ENCODE data around the gene SPEM2. TPM values are rescaled to one million over a fixed set of nuclear protein-coding genes. Genes with fewer than 3 reads are reported as not detected.

SPEM2 gene
- not detected in 2 replicates for total RNA-seq

DNA sequence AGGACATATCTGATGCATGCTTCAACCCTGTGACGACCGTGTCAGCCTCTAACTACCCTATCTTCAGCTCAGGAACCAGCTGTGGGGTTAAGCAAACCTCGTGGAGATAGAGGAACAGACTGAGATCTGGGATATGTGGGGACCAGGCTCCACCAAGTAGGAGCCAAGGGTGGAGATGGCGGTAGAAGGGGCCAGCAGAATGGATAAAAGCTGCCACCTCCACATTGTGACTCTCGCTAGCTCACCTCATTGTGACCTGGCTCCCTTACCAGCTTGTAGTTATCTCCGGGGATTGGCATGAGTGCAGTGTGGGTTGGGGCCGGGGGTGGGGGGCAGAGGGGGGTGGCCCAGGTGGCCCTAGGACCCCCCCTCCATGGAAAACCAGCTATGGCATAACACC is at the start of gene SPEM2:
Gene SPEM2 (plus strand): TSS at position 301 of the 400 bp plus-strand sequence. CDS start 73 bp downstream, at position 374.

DNA sequence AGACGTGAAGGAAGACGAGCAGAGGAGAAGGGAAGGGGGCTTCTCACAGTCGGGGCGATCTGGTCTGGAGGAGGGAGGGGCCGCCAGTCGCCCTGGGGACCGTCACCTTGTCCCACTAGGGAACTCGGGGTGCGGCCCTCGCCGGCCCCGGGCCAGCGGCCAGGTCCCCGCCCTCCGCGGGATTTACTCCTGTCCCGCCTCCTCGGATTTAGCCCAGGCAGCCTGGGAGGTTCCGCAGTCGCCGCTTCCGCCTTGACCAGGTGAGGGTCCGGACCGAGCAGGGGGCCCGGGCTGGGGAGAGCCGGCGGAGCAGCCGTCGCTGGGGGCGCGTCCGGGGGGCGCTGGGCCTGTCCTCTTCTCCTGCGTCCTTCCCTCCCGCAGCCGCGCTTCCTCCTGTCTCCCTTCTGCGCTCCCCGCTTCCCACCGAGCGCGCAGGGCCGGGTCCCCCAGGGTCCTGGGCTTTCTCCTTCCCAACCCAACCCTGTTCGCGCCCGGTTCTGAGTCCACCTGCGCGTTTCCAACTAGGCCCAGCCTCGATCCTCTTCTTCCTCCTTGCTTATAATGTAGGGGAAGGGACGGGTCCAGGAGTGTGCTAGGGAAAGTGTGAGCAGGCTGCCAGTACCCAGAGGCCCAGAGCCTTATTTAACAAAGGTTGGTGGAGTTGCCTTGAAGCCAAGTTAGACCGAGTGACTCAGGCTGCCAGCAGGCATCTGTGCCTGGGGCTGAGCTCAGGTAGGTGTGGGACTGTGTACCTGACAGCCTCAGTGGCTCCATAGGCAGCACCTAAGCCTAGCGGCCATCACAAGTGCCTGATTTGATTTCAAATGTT is 44.3 kb upstream of the SPEM2 start, which contains the start of gene TNK1:
Gene TNK1 (plus strand): TSS at position 235 of the 829 bp plus-strand sequence. CDS start 1,838 bp downstream, outside the sequence.

DNA sequence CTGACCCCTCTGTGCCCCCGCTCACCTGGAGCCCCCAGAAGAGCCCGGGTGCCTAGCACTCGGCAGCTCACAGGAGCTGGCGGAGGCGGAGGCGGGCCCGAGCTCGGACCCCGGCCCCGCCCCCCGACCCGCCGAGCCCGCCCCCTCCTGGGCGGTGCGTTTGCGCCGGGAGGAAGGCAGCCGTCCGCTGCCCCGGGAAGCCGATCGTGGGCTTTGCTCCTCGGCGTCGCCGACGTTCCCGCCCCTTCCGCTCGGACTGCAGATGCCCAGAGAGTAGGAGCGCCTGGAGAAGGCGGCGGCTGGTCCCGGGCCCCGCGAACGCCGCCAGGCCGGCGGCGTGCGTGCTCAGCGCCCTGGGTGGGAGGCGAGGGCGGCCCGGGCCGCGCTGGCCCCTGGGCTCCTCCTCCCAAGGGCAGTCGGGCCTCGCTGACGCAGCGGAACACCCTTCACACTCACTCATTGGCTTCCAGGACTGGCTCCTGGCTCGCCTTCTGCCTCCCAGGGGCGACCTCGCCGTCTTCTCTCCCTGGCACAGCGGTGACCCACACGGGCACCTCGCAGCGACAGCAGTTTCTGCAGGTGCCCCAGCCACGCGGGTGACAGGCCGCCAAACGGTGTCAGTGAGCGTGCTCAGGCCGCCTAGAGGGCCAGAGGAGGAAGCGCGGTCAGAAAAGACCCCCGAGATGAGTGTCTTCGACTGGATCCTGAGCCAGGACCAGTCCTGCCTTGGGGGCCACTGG is 30.8 kb upstream of the SPEM2 start, which contains the start of gene PLSCR3:
Gene PLSCR3 (minus strand): TSS at position 74 of the 740 bp plus-strand sequence. CDS start 415 bp downstream, outside the sequence.

DNA sequence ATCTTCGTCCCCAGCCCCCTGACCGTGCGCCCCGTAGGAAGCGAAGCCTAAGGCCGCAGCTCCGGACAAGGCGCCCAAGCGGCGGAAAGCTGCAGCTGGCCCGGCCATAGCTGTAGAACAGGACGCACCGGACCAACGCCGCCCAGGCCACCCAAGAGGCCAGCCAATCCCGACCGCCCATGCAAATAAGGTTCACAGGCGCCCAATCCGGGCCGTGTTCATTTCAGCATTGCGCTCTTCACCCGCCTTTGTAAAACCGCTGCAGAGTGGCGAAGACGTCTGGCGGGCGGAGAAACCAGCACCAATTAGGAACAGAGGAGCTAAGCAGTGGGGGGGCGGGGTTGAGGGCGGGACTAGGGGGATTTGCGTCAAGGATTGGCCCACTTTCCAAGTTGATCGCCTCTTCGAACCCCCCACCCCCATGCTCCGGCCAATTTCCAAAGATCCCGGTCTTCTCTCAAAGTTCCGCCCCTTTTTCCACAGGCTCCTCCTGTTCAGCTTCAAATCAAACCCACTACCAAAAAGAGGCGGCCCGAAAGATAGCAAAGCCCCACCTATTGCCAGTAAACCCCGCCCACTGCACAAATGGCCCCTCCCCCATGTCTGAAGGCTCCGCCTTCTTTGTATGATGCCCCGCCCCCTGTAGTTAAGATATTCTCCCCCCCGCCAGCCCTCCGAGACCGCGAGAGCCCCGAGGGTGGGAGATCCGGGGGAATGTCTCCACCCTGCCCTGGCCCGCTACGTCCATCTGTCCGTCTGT is 21.3 kb upstream of the SPEM2 start, which contains the start of gene TMEM256:
Gene TMEM256 (minus strand): TSS at position 121 of the 760 bp plus-strand sequence. CDS start 13 bp downstream, at position 108.

DNA sequence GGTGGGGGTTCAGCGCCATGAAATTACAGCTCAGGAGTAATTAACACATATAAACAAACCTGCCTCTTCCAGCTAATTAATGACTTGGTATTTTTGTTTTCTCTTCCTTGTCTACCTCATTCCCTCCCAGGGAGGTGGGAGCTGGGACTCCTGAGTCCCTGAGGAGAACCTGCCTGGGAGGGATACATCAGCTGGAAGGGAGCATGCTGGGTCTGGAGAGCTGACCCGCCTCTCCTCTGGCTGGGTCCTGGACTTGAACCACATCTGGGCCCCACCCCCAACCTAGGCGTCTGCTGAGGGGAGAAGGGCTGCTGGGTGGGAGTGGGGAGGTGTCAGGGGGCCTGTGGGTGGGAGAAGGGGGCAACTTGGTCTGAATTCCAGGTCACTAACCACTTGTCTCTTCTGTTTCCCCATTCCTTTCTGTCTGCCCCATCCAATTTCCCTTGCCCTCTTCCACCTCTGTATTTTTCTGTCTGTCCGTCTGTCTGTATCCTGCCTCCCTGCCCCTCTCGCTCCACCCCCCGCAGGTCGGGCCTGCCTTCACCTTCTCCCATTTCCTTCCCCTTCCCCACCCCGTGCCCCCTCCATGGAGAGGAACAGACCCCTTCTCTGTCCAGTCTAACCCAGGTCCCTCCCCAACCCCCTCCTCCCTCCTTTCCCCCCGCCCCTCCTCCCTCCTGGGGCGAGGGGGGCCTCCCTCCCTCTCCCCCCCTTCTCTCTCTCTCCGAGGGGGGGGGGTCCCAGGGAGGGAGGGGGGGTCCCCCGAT is 17.7 kb upstream of the SPEM2 start, which contains the start of gene NLGN2:
Gene NLGN2 (plus strand): TSS at position 361 of the 767 bp plus-strand sequence. CDS start 411 bp downstream, outside the sequence.

DNA sequence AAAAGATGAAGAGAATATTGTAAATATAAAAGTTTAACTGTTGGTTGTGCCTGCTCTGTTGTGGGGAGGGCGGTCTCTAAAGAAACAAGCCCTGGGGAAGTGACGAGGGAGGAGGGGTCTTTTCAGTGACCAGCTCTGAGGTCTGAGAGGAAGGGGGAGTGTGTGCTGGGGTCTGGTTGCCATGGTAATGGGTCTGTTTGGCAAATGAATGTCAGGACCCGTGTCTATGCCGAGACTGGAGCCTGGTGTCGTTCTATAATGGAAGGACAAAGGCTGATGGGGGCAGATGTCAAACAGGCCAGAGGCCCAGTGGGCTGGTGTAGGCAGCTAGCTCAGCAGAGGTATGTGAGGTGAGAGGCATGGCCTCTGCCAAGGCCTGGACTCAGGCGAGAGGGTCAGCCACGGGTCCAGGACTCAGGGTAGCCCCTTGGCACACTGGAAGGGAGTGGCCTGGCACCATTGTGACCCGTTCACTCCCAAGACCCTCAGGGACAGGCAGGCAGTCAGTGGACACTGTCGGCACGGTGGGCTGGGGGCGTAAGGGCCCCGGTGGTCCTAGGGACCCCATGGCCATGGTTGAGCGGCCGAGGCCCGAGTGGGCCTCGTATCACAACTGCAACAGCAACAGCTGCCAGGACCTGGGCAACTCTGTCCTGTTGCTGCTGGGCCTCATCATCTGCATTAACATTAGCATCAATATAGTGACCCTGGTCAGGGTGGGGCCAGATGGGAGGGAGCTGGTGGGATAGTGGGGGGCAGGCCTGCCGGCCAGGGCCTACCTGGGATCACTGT is 5.4 kb upstream of the SPEM2 start, which contains the start of gene SPEM1:
Gene SPEM1 (plus strand): TSS at position 506 of the 792 bp plus-strand sequence. CDS start 61 bp downstream, at position 567.

DNA sequence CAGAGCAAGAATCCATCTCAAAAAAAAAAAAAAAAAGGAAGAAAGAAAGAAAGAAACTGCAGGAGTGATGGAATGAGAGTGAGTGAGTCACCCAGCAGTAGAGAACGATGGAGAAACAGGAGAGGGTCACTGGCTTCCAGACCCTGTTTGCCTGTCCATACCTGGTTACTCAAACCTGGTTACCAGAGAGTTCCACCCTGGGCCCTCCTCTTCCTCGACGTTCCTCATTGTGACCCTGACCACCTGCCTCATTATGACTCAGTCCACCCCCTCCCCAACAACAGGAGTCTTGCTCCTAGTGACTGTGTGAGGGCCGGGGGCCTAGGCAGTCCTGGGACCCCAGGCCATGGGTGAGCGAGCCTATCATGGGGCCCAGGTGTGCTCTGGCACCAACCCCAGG is 3.1 kb downstream of the SPEM2 start, which contains the start of gene SPEM3:
Gene SPEM3 (plus strand): TSS at position 301 of the 400 bp plus-strand sequence. CDS start 46 bp downstream, at position 347.

DNA sequence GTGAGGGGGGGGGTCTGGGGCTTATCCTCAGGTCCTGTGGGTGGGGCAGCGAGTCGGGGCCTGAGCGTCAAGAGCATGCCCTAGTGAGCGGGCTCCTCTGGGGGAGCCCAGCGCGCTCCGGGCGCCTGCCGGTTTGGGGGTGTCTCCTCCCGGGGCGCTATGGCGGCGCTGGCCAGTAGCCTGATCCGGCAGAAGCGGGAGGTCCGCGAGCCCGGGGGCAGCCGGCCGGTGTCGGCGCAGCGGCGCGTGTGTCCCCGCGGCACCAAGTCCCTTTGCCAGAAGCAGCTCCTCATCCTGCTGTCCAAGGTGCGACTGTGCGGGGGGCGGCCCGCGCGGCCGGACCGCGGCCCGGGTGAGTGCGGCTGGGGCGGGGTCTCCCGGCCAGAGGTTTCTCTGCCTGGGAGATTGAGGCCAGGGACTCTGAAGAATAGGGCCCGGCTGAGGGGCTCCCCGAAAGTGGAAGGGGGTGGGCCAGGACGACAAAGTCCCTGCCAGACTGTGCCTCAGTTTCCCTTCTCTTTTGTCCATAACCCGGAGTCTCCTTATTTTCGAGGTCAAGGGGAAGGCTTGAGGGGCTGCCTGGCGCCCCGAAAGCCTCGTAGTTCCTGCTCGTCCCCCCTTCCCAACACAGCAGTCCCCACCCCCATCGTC is 14.2 kb downstream of the SPEM2 start, which contains the start of gene FGF11:
Gene FGF11 (plus strand): TSS at position 51 of the 651 bp plus-strand sequence. CDS start 109 bp downstream, at position 160.

DNA sequence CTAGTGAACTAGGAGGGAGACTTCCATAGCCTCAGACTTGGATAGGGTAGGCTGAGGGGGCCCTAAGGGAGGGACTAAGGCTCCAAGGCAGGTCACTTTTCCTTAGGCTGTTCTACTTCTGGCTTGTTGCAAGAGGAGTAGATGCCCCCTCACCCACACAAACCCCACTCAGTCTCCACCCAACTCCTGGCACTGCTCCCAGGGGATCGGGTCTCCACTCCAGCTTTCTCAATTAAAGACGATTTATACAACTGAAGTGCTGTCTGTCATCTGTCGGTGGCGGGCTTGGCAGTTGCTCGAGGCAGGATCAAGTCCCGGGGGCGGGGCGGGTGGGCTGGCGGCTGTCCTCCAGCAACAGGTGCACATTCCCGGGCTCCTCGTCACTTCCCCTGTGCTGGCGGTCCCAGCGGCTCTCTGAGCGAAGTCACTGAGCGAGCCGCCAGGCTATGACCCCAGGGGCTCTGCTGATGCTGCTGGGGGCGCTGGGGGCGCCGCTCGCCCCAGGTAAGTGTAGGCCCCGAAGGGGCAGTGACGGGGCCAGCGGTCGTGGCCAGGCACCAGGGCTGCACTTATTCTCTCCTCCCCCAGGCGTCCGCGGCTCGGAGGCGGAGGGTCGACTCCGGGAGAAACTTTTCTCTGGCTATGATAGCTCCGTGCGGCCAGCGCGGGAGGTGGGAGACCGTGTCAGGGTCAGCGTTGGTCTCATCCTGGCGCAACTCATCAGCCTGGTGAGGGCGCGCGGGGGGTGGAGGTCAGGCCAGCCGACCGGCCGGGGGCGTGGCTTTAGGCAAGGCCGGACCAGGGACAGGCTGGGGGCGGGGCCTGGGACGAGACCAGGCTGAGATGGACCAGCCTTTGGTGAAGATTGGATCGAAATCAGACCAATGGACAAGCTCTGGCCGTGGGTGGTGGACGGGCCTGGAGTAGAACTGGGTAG is 19.5 kb downstream of the SPEM2 start, which contains the start of gene CHRNB1:
Gene CHRNB1 (plus strand): TSS at position 380 of the 937 bp plus-strand sequence. CDS start 67 bp downstream, at position 447.

Other genes starting within 250 kb of the SPEM2 start
- gene ASGR1, start 246.2 kb upstream of the SPEM2 start, total RNA-seq = 9.2 TPM in 2 replicates
- 10.3 and 23.2 TPM in 2 replicates for gene DLG4, start 205.8 kb upstream of the SPEM2 start, total RNA-seq
- 192 and 322 TPM in 2 replicates for gene ACADVL, start 205.7 kb upstream of the SPEM2 start, total RNA-seq
- 37.3 and 41.1 TPM in 2 replicates for gene DVL2, start 191.1 kb upstream of the SPEM2 start, total RNA-seq
- 37.7 and 45.1 TPM in 2 replicates for gene PHF23, start 186.2 kb upstream of the SPEM2 start, total RNA-seq
- gene GABARAP, start 183.2 kb upstream of the SPEM2 start, total RNA-seq = 92.4 and 120 TPM in 2 replicates
- gene CTDNEP1, start 173.9 kb upstream of the SPEM2 start, total RNA-seq = 19.3 and 39.2 TPM in 2 replicates
- gene ELP5, start 173.4 kb upstream of the SPEM2 start, total RNA-seq = 30.2 and 31.5 TPM in 2 replicates
- 13.4 and 15.9 TPM in 2 replicates for gene CLDN7, start 163.1 kb upstream of the SPEM2 start, total RNA-seq
- gene SLC2A4, start 143.9 kb upstream of the SPEM2 start, total RNA-seq = under 0.01 TPM in 2 replicates
- not detected in 2 replicates for gene YBX2, start 131.0 kb upstream of the SPEM2 start, total RNA-seq
- 734 and 935 TPM in 2 replicates for gene EIF5A, start 118.0 kb upstream of the SPEM2 start, total RNA-seq
- gene GPS2, start 110.3 kb upstream of the SPEM2 start, total RNA-seq = 26.1 and 27.3 TPM in 2 replicates
- gene NEURL4, start 96.3 kb upstream of the SPEM2 start, total RNA-seq = 16.6 and 24.9 TPM in 2 replicates
- 0.45 and 0.66 TPM in 2 replicates for gene ACAP1, start 89.1 kb upstream of the SPEM2 start, total RNA-seq
- 2.2 and 3.6 TPM in 2 replicates for gene KCTD11, start 73.5 kb upstream of the SPEM2 start, total RNA-seq
- not detected in 2 replicates for gene TMEM95, start 70.5 kb upstream of the SPEM2 start, total RNA-seq
- gene TNK1, start 44.5 kb upstream of the SPEM2 start, total RNA-seq = under 0.01 and 0.28 TPM in 2 replicates
- gene PLSCR3, start 31.1 kb upstream of the SPEM2 start, total RNA-seq = 16.8 and 23.6 TPM in 2 replicates
- 86.7 and 102 TPM in 2 replicates for gene TMEM256, start 21.5 kb upstream of the SPEM2 start, total RNA-seq
- gene NLGN2, start 17.8 kb upstream of the SPEM2 start, total RNA-seq = 2.9 and 5.1 TPM in 2 replicates
- not detected in 2 replicates for gene SPEM1, start 5.3 kb upstream of the SPEM2 start, total RNA-seq
- not detected in 2 replicates for gene SPEM3, start 3.2 kb downstream of the SPEM2 start, total RNA-seq
- 5.2 and 6.0 TPM in 2 replicates for gene TMEM102, start 9.8 kb downstream of the SPEM2 start, total RNA-seq
- 0.09 and 0.94 TPM in 2 replicates for gene FGF11, start 13.9 kb downstream of the SPEM2 start, total RNA-seq
- gene CHRNB1, start 19.4 kb downstream of the SPEM2 start, total RNA-seq = 4.4 and 6.6 TPM in 2 replicates
- 8.2 and 13.7 TPM in 2 replicates for gene ZBTB4, start 54.0 kb downstream of the SPEM2 start, total RNA-seq
- gene SLC35G6, start 55.8 kb downstream of the SPEM2 start, total RNA-seq = not detected in 2 replicates
- gene POLR2A, start 58.8 kb downstream of the SPEM2 start, total RNA-seq = 79.3 and 81.6 TPM in 2 replicates
- gene TNFSF12, start 123.4 kb downstream of the SPEM2 start, total RNA-seq = 6.1 and 10.5 TPM in 2 replicates
- 0.66 and 0.90 TPM in 2 replicates for gene TNFSF13, start 133.1 kb downstream of the SPEM2 start, total RNA-seq
- 86.7 and 95.7 TPM in 2 replicates for gene SENP3, start 136.3 kb downstream of the SPEM2 start, total RNA-seq
- gene CD68, start 154.0 kb downstream of the SPEM2 start, total RNA-seq = 1.6 and 2.8 TPM in 2 replicates
- gene MPDU1, start 158.2 kb downstream of the SPEM2 start, total RNA-seq = 56.6 and 73.6 TPM in 2 replicates
- gene SOX15, start 164.5 kb downstream of the SPEM2 start, total RNA-seq = 0.09 and 0.28 TPM in 2 replicates
- gene FXR2, start 189.3 kb downstream of the SPEM2 start, total RNA-seq = 33.2 and 38.3 TPM in 2 replicates
- gene SAT2, start 202.2 kb downstream of the SPEM2 start, total RNA-seq = 18.9 and 24.0 TPM in 2 replicates
- 0.18 and 0.19 TPM in 2 replicates for gene SHBG, start 204.5 kb downstream of the SPEM2 start, total RNA-seq
- not detected in 2 replicates for gene ATP1B2, start 225.3 kb downstream of the SPEM2 start, total RNA-seq

Measured in endothelial cell of coronary artery (primary cell).